Breast epithelium (tissue), 4 donors: ENCODE results near the gene CCNF. TPM values are rescaled to one million over a fixed set of nuclear protein-coding genes. Genes with fewer than 3 reads are reported as not detected.
"Not testable (repeated sequence)": the region's sequence is repeated elsewhere in the genome, so short reads cannot be mapped to it uniquely, and the experiment has no call there.

ENCODE experiments used
- DNase-seq, 2 donors: peaks; one replicate each; pipeline ENCODE4 v3.0.0-alpha.2; 2019; ENCODE audit warnings: low spot score in 2 of 2
- H3K27ac ChIP-seq, 2 donors: fragments of 200-600 bp; sonication (generic) in 1 of 2; one replicate each; pipeline ENCODE4 v1.5.1; 2016 to 2019; ENCODE audit warnings: mild to moderate bottlenecking in 1 of 2
- H3K27me3 ChIP-seq, 2 donors: fragments of 200-600 bp; sonication (generic) in 1 of 2; one replicate each; pipeline versions ENCODE4 v1.5.1 to v1.6.0; 2017 to 2019; ENCODE audit warnings: control low read depth in 1 of 2, mild to moderate bottlenecking in 1 of 2
- H3K36me3 ChIP-seq: fragments of 200-600 bp; one replicate; pipeline ENCODE4 v1.5.1; 2019
- H3K4me1 ChIP-seq, 2 donors: fragments of 200-600 bp; sonication (generic); one replicate each; pipeline ENCODE4 v1.5.1; 2016 to 2019; ENCODE audit warnings: control low read depth in 1 of 2
- H3K4me3 ChIP-seq, 3 donors: fragments of 200-600 bp; sonication (generic); 1 replicate in 2 of 3; 2 replicates in 1 of 3; pipeline ENCODE4 v1.5.1; 2016 to 2019; ENCODE audit warnings: mild to moderate bottlenecking in 3 of 3, moderate library complexity in 2 of 3
- H3K9me3 ChIP-seq, 2 donors: fragments of 200-600 bp; sonication (generic) in 1 of 2; one replicate each; pipeline ENCODE4 v1.5.1; 2016 to 2019; ENCODE audit warnings: control low read depth in 1 of 2
- CTCF ChIP-seq, 3 donors: fragments of 450-650 bp; IDR thresholded peaks; one replicate each; pipeline ENCODE4 v1.5.1; 2016 to 2017; ENCODE audit warnings: antibody characterized with exemption in 3 of 3, mild to moderate bottlenecking in 3 of 3, moderate library complexity in 3 of 3
- POLR2A ChIP-seq: fragments of 450-650 bp; IDR thresholded peaks from one replicate; pipeline ENCODE4 v1.6.1; 2016; ENCODE audit warnings: antibody characterized with exemption, mild to moderate bottlenecking, moderate library complexity
- POLR2AphosphoS5 ChIP-seq, 3 donors: sonication (generic); formaldehyde crosslinking; IDR thresholded peaks; one replicate each; pipeline ENCODE4 v1.6.1; 2017; ENCODE audit warnings: antibody characterized with exemption in 3 of 3
- intact Hi-C: fragments of 100-400 bp; cut with DNase I; formaldehyde crosslinking; loops from one replicate; pipeline ENCODE4 v1.15.1; 2023; ENCODE audit warnings: low total_unique reads
- total RNA-seq, 3 donors: library from RNA; depleted of rRNA; stranded (reverse); fragments of >200 nt; gene quantifications; one replicate each; pipeline ENCODE4 v1.1.0, GENCODE V29; 2016

Gene CCNF
- total RNA-seq, 3 donors from 2014 or later = 1.6 to 2.9 (median 2.7) TPM

GRCh38 chr16:2476741-2477140, 47.5 kb downstream of the CCNF start:
- Histone ChIP-seq H3K36me3 (no peaks in the 10 kb centered on the region), H3K4me1 (peaks cover 9 to 11% of the 10 kb centered on the region in 2 donors), H3K27me3 (no peaks in the 10 kb centered on the region), H3K9me3 (no peaks in the 10 kb centered on the region), H3K27ac (no peak overlapping the region), H3K4me3 (no peak overlapping the region)
- TF ChIP-seq POLR2AphosphoS5 (IDR thresholded peaks at IDR 0.05) = no peak
- TF ChIP-seq CTCF (IDR thresholded peaks at IDR 0.05) = no peak
- TF ChIP-seq POLR2A = no peak
- no peak for DNase-seq
- intact Hi-C loops = no loop called here

GRCh38 chr16:2477327-2477726, 48.1 kb downstream of the CCNF start:
- intact Hi-C loops = no loop called here
- no peak overlapping the region for H3K4me3 ChIP-seq
- no peak for TF ChIP-seq CTCF (IDR thresholded peaks at IDR 0.05)
- no peak for TF ChIP-seq POLR2A
- TF ChIP-seq POLR2AphosphoS5 (IDR thresholded peaks at IDR 0.05) = no peak
- peaks cover 9 to 12% of the 10 kb centered on the region in 2 donors for H3K4me1 ChIP-seq
- no peaks in the 10 kb centered on the region for H3K9me3 ChIP-seq
- DNase-seq = no peak
- no peak overlapping the region for H3K27ac ChIP-seq
- H3K27me3 ChIP-seq = no peaks in the 10 kb centered on the region
- no peaks in the 10 kb centered on the region for H3K36me3 ChIP-seq

- Histone ChIP-seq H3K4me1 (peaks cover 12 to 19% of the 10 kb centered on the region in 2 donors), H3K27ac (no peak overlapping the region), H3K4me3 (no peak overlapping the region), H3K9me3 (no peaks in the 10 kb centered on the region), H3K36me3 (no peaks in the 10 kb centered on the region), H3K27me3 (no peaks in the 10 kb centered on the region)
- intact Hi-C loops = no loop called here
- no peak for TF ChIP-seq POLR2A
- no peak for TF ChIP-seq POLR2AphosphoS5 (IDR thresholded peaks at IDR 0.05)
- TF ChIP-seq CTCF (IDR thresholded peaks at IDR 0.05) = no peak
- no peak for DNase-seq
Observed at GRCh38 chr16:2478279-2478678, 49.0 kb downstream of the CCNF start.

GRCh38 chr16:2479996-2480395, 50.7 kb downstream of the CCNF start:
- H3K9me3 ChIP-seq, DNase-seq, intact Hi-C loops, H3K27ac ChIP-seq, H3K4me3 ChIP-seq, H3K27me3 ChIP-seq, H3K36me3 ChIP-seq: not testable (repeated sequence)
- peaks cover 7 to 33% of the 10 kb centered on the region in 2 donors for H3K4me1 ChIP-seq

GRCh38 chr16:2480948-2481347, 51.7 kb downstream of the CCNF start:
- Histone ChIP-seq H3K9me3 (no peaks in the 10 kb centered on the region), H3K36me3 (no peaks in the 10 kb centered on the region), H3K27ac (peak overlapping the region in 1 of 2 donors; percentile 78), H3K4me1 (peaks cover 9 to 29% of the 10 kb centered on the region in 2 donors), H3K27me3 (no peaks in the 10 kb centered on the region), H3K4me3 (no peak overlapping the region)
- intact Hi-C loops = no loop called here
- DNase-seq = no peak
- TF ChIP-seq POLR2A (no peak), CTCF (IDR thresholded peaks at IDR 0.05) (no peak), POLR2AphosphoS5 (IDR thresholded peaks at IDR 0.05) (no peak)

GRCh38 chr16:2481676-2482075, 52.4 kb downstream of the CCNF start:
- Histone ChIP-seq H3K27me3 (no peaks in the 10 kb centered on the region), H3K4me3 (no peak overlapping the region), H3K36me3 (no peaks in the 10 kb centered on the region), H3K9me3 (no peaks in the 10 kb centered on the region), H3K4me1 (peaks cover 8 to 27% of the 10 kb centered on the region in 2 donors), H3K27ac (peak overlapping the region; percentile 78 to 90)
- DNase-seq = no peak
- no peak for TF ChIP-seq POLR2A
- no peak for TF ChIP-seq CTCF (IDR thresholded peaks at IDR 0.05)
- TF ChIP-seq POLR2AphosphoS5 (IDR thresholded peaks at IDR 0.05) = no peak
- intact Hi-C loops = no loop called here
